RWPE1 (cell line): ENCODE data around the gene RAB31.

ENCODE experiments used
- CTCF ChIA-PET: fragments of 350-600 bp; sonication (Branson Sonifier 250); formaldehyde crosslinking; extraction: SDS; loops from one replicate; lab custom pipeline; 2021; lab: Yijun Ruan, JAX
- POLR2A ChIA-PET: fragments of 400-600 bp; formaldehyde crosslinking; extraction: SDS; loops from one replicate; lab custom pipeline; 2020; ENCODE audit warnings: antibody characterized with exemption; ENCODE audit not compliant: low non-redundant PET; lab: Yijun Ruan, JAX
- DNase-seq: peaks from one replicate; pipeline ENCODE4 v3.0.0; 2012; ENCODE audit warnings: low spot score
- H3K27ac ChIP-seq: fragments of 450-650 bp; 2 replicates; pipeline ENCODE4 v1.5.1; 2017
- TF ChIP-seq, protein P1 (sequence below): fragments of 450-650 bp; conservative IDR thresholded peaks from 2 replicates; pipeline ENCODE4 v1.5.1; 2017; ENCODE audit warnings: low read depth, mild to moderate bottlenecking

The RAB31 gene

DNA sequence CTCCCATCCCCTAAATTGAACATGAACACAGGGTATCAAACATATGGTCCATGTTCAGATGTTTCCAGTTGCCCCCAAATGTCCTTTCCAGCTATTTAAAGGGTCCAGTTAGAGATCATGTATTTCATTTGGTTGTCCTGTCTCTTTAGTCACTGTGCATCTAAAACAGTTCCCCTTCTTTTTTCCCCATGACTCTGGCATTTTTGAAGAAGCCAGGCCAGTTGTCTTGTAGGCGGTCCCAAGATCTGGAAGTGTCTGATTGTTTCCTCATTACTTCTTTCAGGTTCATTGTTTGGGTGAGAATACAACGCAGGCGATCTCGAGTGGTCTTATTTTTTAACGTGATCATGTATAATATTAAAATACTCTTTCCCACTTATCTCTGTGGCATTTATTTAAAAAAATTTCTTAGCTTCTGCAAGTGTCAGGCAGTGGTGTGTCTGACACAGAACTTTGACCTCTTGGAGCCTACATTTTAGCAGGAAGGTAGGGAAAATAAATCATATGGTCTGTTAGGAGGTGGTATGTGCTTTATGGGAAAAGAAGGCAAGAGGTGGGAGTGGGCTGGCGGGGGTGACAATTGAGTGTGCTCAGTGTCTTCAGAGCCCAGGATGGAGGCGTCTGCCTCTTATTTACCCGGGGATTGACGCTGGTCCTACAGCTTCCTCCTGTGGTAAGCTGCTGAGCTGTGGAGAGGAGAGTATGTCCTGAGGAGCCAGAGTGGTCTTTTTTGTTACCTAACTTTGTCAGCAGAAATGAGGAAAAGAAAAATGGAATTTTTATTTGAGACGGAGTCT is 8.1 kb downstream of the RAB31 start:
- ChIA-PET CTCF (no interaction called here), POLR2A (no interaction called here)
- TF ChIP-seq, protein P1, sequence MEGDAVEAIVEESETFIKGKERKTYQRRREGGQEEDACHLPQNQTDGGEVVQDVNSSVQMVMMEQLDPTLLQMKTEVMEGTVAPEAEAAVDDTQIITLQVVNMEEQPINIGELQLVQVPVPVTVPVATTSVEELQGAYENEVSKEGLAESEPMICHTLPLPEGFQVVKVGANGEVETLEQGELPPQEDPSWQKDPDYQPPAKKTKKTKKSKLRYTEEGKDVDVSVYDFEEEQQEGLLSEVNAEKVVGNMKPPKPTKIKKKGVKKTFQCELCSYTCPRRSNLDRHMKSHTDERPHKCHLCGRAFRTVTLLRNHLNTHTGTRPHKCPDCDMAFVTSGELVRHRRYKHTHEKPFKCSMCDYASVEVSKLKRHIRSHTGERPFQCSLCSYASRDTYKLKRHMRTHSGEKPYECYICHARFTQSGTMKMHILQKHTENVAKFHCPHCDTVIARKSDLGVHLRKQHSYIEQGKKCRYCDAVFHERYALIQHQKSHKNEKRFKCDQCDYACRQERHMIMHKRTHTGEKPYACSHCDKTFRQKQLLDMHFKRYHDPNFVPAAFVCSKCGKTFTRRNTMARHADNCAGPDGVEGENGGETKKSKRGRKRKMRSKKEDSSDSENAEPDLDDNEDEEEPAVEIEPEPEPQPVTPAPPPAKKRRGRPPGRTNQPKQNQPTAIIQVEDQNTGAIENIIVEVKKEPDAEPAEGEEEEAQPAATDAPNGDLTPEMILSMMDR = no peak
- H3K27ac ChIP-seq = no peak overlapping the region
- no peak for DNase-seq

DNA sequence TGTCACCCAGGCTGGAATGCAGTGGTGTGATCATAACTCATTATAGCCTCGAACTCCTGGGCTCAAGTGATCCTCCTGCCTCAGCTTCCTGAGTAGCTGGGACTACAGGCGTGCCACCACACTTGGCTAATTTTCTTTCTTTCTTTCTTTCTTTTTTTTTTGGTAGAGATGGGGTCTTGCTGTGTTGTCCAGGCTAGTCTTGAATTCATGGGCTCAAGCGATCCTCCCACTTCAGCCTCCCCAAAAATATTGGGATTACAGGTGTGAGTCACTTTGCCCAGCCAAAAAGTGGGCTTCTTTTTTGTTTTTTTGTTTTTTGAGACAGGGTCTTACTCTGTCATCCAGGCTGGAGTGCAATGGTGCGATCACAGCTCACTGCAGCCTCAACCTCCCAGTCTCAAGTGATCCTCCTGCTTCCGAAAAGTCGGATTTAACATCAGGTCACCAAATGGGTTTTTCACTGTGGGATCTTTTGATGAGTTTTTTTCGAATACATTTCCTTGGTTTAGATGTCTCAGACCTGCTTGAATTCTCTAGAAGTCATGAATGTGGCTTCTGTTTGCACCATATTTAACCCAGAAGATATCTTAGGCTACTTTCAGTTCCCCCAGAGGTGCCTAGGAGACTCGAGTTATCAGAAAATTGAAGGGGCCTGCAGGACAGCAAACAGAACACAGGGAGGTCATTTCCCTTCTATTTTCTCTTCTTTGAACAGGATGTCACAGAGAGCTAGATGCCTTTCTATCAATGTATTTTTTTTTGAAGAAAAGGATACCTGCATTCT is 8.9 kb downstream of the RAB31 start:
- no peak for DNase-seq
- H3K27ac ChIP-seq = no peak overlapping the region
- POLR2A ChIA-PET = interaction anchor here (0.7 kb wide), 1 partner anchor 242 kb away, joined by 5 read pairs; no protein-coding TSS in a partner anchor
- CTCF ChIA-PET = no interaction called here
- TF ChIP-seq, protein P1 = no peak

DNA sequence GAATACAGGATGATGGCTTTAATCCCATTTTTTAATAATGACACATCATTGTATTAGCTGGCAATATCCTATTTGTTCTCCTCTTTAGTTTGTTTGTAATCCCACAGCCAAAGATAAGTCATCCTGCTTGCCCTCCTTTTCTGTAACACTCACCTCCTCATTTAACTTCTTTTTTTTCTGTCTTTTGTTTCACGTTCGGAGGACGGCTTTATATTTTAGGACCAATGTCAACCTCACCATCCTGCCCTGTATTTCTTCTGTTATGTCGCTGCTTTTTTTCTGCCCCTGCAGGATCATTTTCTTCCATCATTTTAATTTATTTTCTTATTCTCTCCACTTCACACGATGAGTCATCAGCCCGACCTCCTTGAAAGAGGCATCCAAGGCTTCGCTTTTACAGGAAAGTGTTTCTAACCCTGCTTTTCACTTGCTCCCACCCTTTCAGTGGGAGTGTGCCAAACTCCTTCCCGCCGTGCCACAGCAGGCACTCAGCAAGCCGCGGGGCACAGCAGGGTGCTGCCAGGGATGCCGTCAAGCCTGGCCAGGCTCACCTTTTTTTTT is 11.4 kb downstream of the RAB31 start:
- peak overlapping the region; percentile 96 for H3K27ac ChIP-seq
- ChIA-PET POLR2A (no interaction called here), CTCF (no interaction called here)
- TF ChIP-seq, protein P1 = no peak
- DNase-seq = peak; percentile 90

DNA sequence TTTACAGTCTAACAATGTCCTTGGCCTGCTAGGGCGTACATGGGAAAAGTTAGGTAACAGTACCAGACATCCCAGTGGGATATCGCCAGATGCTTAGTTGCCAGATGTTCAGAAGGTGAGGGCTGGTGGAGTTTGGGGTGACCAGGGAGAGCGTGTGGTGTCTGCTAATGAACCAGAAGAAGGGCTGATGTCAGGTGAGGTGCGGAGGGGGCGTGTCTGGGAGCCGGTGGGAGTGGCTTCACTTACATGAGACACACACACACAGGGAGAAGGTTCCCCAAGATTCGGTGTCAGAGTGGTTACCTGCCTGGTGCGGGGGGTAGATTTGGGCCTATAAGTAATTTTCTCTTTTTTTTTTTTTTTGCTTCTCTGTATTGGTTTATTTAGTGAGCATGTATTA is 12.2 kb downstream of the RAB31 start:
- ChIA-PET CTCF (no interaction called here), POLR2A (no interaction called here)
- no peak for DNase-seq
- TF ChIP-seq, protein P1 = no peak
- peak overlapping the region; percentile 96 for H3K27ac ChIP-seq

DNA sequence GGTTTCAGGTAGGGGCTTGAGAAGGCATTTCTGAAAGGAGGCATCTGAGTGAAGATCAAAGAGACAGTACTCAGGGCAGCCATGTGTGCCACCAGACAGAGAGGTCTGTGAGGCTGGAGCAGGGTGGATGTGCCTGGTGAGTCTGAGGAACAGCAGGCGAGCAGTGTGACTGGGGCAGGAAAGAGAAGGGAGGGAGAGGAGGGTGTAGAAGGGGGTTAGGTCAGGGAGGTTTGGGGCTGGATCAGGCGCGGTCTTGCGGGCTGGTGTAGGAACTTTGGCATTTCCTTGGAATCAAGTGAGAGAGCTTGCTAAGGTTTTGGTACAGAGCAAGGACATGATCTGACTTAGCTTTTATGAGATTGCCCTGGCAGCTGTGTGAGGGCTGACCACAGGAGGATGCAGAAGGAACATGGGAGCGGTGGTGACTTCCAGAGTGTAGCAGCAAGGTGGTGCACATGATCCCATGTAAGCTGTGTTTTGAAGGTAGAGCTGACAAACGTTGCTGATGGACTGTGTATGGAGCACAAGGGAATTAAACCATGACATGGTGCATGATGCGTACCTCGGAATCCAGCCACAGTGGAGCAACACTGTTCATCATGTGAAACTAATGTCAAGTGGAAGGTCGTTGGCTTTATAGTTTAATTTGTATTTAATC is 13.9 kb downstream of the RAB31 start:
- POLR2A ChIA-PET = no interaction called here
- CTCF ChIA-PET = interaction anchor here (0.6 kb wide), 2 partner anchors 25 to 102 kb away, joined by 3 read pairs; no protein-coding TSS in a partner anchor
- peak overlapping the region; percentile 47 for H3K27ac ChIP-seq
- no peak for DNase-seq
- TF ChIP-seq, protein P1 = no peak

DNA sequence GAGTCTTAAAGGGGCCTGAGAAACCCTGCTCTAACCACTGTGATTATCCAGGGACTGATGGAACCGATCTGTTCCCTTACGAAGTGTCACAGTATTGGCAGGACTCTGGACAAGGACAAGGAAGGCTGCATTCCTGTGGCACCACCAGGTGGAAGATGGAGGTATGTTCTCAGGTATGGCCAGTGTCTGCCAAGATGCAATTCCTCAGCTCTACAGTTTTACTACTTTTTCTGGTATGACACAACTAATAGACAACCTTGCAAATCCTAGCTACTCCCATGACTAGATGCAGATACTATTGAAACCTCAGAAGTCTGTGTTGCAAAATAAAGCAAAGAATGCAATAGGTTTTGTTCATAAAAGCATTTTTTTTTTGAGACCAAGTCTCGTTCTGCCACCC is 14.6 kb downstream of the RAB31 start:
- CTCF ChIA-PET = interaction anchor here (0.6 kb wide), 2 partner anchors 26 to 129 kb away, joined by 3 read pairs; no protein-coding TSS in a partner anchor
- H3K27ac ChIP-seq = 0 out of 2 replicates have a peak overlapping the region, but pooled peaks have one; percentile 33
- TF ChIP-seq, protein P1 = peak; percentile 19
- no peak for DNase-seq
- POLR2A ChIA-PET = no interaction called here
